ENCODE data around the gene SPATA31C2. TPM values are rescaled to one million over a fixed set of nuclear protein-coding genes. Genes with fewer than 3 reads are reported as not detected.
"Not testable (repeated sequence)": the region's sequence is repeated elsewhere in the genome, so short reads cannot be mapped to it uniquely, and the experiment has no call there.

Gene SPATA31C2
- total RNA-seq, 1 experiment from 2014 or later: 0.17 TPM

- H3K36me3 ChIP-seq (ENCODE audit: insufficient read depth, low read length, poor library complexity, severe bottlenecking); H3K27ac ChIP-seq (ENCODE audit: low read depth, low read length, poor library complexity, severe bottlenecking); intact Hi-C loops (cut with micrococcal nuclease; ENCODE audit: unreplicated experiment); H3K27me3 ChIP-seq (replicated peaks; ENCODE audit: insufficient read depth, low read depth, low read length, poor library complexity); H3K4me1 ChIP-seq (ENCODE audit: insufficient read depth, low read length, poor library complexity, severe bottlenecking); H3K9me3 ChIP-seq (ENCODE audit: low read depth, low read length, poor library complexity, severe bottlenecking); DNase-seq (ENCODE audit: low spot score); CTCF ChIA-PET; POLR2A ChIA-PET (ENCODE audit: low non-redundant PET); H3K4me3 ChIP-seq (ENCODE audit: low read depth, low read length, poor library complexity, severe bottlenecking); BruUV-seq (replicated peaks): not testable (repeated sequence)
These were observed 10.5 kb downstream of the SPATA31C2 start for GRCh38 chr9:88127700-88128300.

- H3K4me1 ChIP-seq (ENCODE audit: insufficient read depth, low read length, poor library complexity, severe bottlenecking); H3K27me3 ChIP-seq (replicated peaks; ENCODE audit: insufficient read depth, low read depth, low read length, poor library complexity); H3K4me3 ChIP-seq (ENCODE audit: low read depth, low read length, poor library complexity, severe bottlenecking); H3K36me3 ChIP-seq (ENCODE audit: insufficient read depth, low read length, poor library complexity, severe bottlenecking); intact Hi-C loops (cut with micrococcal nuclease; ENCODE audit: unreplicated experiment); H3K9me3 ChIP-seq (ENCODE audit: low read depth, low read length, poor library complexity, severe bottlenecking); H3K27ac ChIP-seq (ENCODE audit: low read depth, low read length, poor library complexity, severe bottlenecking); BruUV-seq (replicated peaks); DNase-seq (ENCODE audit: low spot score); CTCF ChIA-PET; POLR2A ChIA-PET (ENCODE audit: low non-redundant PET): not testable (repeated sequence)
These were observed 14.9 kb downstream of the SPATA31C2 start for GRCh38 chr9:88123413-88123812.

- H3K36me3 ChIP-seq (ENCODE audit: insufficient read depth, low read length, poor library complexity, severe bottlenecking); H3K27me3 ChIP-seq (replicated peaks; ENCODE audit: insufficient read depth, low read depth, low read length, poor library complexity); H3K27ac ChIP-seq (ENCODE audit: low read depth, low read length, poor library complexity, severe bottlenecking); H3K9me3 ChIP-seq (ENCODE audit: low read depth, low read length, poor library complexity, severe bottlenecking); BruUV-seq (replicated peaks); H3K4me1 ChIP-seq (ENCODE audit: insufficient read depth, low read length, poor library complexity, severe bottlenecking); DNase-seq (ENCODE audit: low spot score); POLR2A ChIA-PET (ENCODE audit: low non-redundant PET); H3K4me3 ChIP-seq (ENCODE audit: low read depth, low read length, poor library complexity, severe bottlenecking); intact Hi-C loops (cut with micrococcal nuclease; ENCODE audit: unreplicated experiment); CTCF ChIA-PET: not testable (repeated sequence)
These were observed 20.2 kb downstream of the SPATA31C2 start for GRCh38 chr9:88118121-88118520.

- H3K27ac ChIP-seq (ENCODE audit: low read depth, low read length, poor library complexity, severe bottlenecking); DNase-seq (ENCODE audit: low spot score); H3K27me3 ChIP-seq (replicated peaks; ENCODE audit: insufficient read depth, low read depth, low read length, poor library complexity); CTCF ChIA-PET; H3K9me3 ChIP-seq (ENCODE audit: low read depth, low read length, poor library complexity, severe bottlenecking); POLR2A ChIA-PET (ENCODE audit: low non-redundant PET); BruUV-seq (replicated peaks); H3K36me3 ChIP-seq (ENCODE audit: insufficient read depth, low read length, poor library complexity, severe bottlenecking); H3K4me1 ChIP-seq (ENCODE audit: insufficient read depth, low read length, poor library complexity, severe bottlenecking); H3K4me3 ChIP-seq (ENCODE audit: low read depth, low read length, poor library complexity, severe bottlenecking): not testable (repeated sequence)
- intact Hi-C loops (cut with micrococcal nuclease; ENCODE audit: unreplicated experiment): loop anchor here (5.0 kb wide), 1 partner anchor 173 kb away; no protein-coding TSS in a partner anchor
These were observed 23.2 kb downstream of the SPATA31C2 start for GRCh38 chr9:88114968-88115612.

GRCh38 chr9:88114283-88114967 lies 23.9 kb downstream of the SPATA31C2 start:
- H3K4me3 ChIP-seq (ENCODE audit: low read depth, low read length, poor library complexity, severe bottlenecking); POLR2A ChIA-PET (ENCODE audit: low non-redundant PET); CTCF ChIA-PET; H3K27me3 ChIP-seq (replicated peaks; ENCODE audit: insufficient read depth, low read depth, low read length, poor library complexity); H3K9me3 ChIP-seq (ENCODE audit: low read depth, low read length, poor library complexity, severe bottlenecking); DNase-seq (ENCODE audit: low spot score); H3K36me3 ChIP-seq (ENCODE audit: insufficient read depth, low read length, poor library complexity, severe bottlenecking); H3K4me1 ChIP-seq (ENCODE audit: insufficient read depth, low read length, poor library complexity, severe bottlenecking); BruUV-seq (replicated peaks); H3K27ac ChIP-seq (ENCODE audit: low read depth, low read length, poor library complexity, severe bottlenecking): not testable (repeated sequence)
- intact Hi-C loops (cut with micrococcal nuclease; ENCODE audit: unreplicated experiment): loop anchor here (5.0 kb wide), 1 partner anchor 172 kb away; no protein-coding TSS in a partner anchor

- H3K4me3 ChIP-seq (ENCODE audit: low read depth, low read length, poor library complexity, severe bottlenecking); POLR2A ChIA-PET (ENCODE audit: low non-redundant PET); H3K9me3 ChIP-seq (ENCODE audit: low read depth, low read length, poor library complexity, severe bottlenecking); H3K27ac ChIP-seq (ENCODE audit: low read depth, low read length, poor library complexity, severe bottlenecking); H3K4me1 ChIP-seq (ENCODE audit: insufficient read depth, low read length, poor library complexity, severe bottlenecking); H3K36me3 ChIP-seq (ENCODE audit: insufficient read depth, low read length, poor library complexity, severe bottlenecking); CTCF ChIA-PET; H3K27me3 ChIP-seq (replicated peaks; ENCODE audit: insufficient read depth, low read depth, low read length, poor library complexity); DNase-seq (ENCODE audit: low spot score); BruUV-seq (replicated peaks): not testable (repeated sequence)
- intact Hi-C loops (cut with micrococcal nuclease; ENCODE audit: unreplicated experiment): loop anchor here (5.0 kb wide), 1 partner anchor 171 kb away; no protein-coding TSS in a partner anchor
These were observed 24.8 kb downstream of the SPATA31C2 start for GRCh38 chr9:88113156-88114130.

Measured in A673 (cell line).